ENCODE data around the gene KRTAP7-1. TPM values are rescaled to one million over a fixed set of nuclear protein-coding genes. Genes with fewer than 3 reads are reported as not detected.

KRTAP7-1 gene
- total and polyA plus RNA-seq, 9 donors, result not detected

DNA sequence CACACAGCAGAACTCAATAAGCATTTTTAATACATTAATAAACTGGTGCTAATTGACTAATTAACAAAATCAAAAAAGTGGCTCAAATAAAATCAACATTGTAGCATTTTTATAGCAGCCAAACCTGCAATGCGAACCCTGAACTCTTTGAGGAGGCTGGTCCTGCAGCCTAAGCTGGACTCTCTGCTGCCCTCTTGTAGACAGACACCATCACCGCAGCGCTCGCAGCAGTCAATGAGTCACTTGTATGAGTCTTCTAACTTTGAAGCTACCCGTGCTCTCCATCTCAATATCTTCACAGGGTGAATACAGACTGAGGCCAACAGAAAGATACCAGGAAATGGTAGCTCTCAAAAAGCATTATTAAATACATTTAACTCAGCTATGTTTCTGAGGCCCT is 9.7 kb upstream of the KRTAP7-1 start:
- intact Hi-C loops (cut with DNase I), result no loop called here
- no peaks in the 10 kb centered on the region for H3K27me3 ChIP-seq
- DNase-seq, result no peak

DNA sequence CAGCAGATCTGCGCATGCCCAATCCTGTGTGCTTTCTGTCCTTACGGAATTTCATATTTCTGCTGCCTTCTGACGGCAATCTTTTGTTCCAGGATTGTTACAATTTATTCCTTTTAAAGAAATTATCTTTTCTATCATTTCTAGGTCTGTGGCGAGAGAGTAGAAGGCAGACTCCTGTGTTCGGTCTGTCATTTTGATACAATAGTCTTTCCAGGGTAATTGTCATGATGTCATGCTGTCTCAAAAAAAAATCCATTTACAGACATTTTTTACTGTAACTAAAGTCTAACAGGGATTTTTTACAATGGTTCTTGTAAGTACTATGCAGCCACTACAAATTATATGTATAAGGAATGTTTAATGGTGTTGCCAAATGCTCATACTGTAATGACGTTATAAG is 9.0 kb upstream of the KRTAP7-1 start:
- H3K4me1 ChIP-seq (ENCODE audit: insufficient read depth), result no peaks in the 10 kb centered on the region
- no peaks in the 10 kb centered on the region for H3K9me3 ChIP-seq
- DNase-seq, result no peak
- no peak overlapping the region for H3K4me3 ChIP-seq
- no peak overlapping the region for H3K27ac ChIP-seq
- H3K27me3 ChIP-seq, result no peaks in the 10 kb centered on the region
- 89 to 93% (median 92%) methylated on average over 6 of the region's 6 CpGs for WGBS, 3 donors
- intact Hi-C loops (cut with DNase I), result no loop called here
- TF ChIP-seq POLR2A (IDR thresholded peaks at IDR 0.05) (no peak), EP300 (IDR thresholded peaks at IDR 0.05) (no peak)
- TF ChIP-seq, protein P1, sequence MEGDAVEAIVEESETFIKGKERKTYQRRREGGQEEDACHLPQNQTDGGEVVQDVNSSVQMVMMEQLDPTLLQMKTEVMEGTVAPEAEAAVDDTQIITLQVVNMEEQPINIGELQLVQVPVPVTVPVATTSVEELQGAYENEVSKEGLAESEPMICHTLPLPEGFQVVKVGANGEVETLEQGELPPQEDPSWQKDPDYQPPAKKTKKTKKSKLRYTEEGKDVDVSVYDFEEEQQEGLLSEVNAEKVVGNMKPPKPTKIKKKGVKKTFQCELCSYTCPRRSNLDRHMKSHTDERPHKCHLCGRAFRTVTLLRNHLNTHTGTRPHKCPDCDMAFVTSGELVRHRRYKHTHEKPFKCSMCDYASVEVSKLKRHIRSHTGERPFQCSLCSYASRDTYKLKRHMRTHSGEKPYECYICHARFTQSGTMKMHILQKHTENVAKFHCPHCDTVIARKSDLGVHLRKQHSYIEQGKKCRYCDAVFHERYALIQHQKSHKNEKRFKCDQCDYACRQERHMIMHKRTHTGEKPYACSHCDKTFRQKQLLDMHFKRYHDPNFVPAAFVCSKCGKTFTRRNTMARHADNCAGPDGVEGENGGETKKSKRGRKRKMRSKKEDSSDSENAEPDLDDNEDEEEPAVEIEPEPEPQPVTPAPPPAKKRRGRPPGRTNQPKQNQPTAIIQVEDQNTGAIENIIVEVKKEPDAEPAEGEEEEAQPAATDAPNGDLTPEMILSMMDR (IDR thresholded peaks at IDR 0.05), result no peak
- no peaks in the 10 kb centered on the region for H3K36me3 ChIP-seq

More for the DNA sequence above, 9.7 kb upstream of the KRTAP7-1 start:
- H3K9me3 ChIP-seq, result no peaks in the 10 kb centered on the region
- no peaks in the 10 kb centered on the region for H3K36me3 ChIP-seq
- no peak overlapping the region for H3K4me3 ChIP-seq
- no peak overlapping the region for H3K27ac ChIP-seq
- TF ChIP-seq, protein P1 (IDR thresholded peaks at IDR 0.05), result no peak
- TF ChIP-seq EP300 (IDR thresholded peaks at IDR 0.05), result no peak
- no peak for TF ChIP-seq POLR2A (IDR thresholded peaks at IDR 0.05)
- WGBS, 3 donors, result 26 to 35% (median 29%) methylated on average over 5 of the region's 5 CpGs
- no peaks in the 10 kb centered on the region for H3K4me1 ChIP-seq (ENCODE audit: insufficient read depth)

DNA sequence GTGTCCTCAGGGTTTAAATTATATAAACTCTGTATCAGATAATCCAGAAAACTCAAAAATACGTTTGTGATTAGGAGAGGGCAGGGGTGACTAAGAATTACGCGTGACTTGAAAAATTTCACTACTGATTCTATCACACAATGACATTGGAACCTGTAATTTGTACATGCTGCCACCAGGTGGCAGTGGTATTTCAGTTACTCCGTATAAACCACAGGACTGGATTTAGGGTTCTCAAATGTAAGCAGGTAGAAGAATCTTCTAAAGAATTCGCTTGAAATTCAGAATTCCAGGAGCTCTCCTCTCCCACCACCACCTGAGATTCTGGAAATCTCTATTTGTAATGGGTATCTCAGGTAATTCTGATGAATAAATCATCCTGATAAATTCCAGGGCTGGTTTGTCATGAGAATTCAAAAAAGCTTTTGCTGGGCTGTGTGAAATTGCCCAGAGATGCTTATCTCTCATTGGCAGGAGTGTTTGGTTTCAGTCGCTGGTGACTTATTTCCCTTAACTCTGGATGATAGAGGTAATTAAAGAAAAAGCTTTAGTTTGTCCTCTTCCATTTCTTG is 1.7 kb upstream of the KRTAP7-1 start:
- Histone ChIP-seq H3K27ac (no peak overlapping the region), H3K4me3 (no peak overlapping the region), H3K27me3 (no peaks in the 10 kb centered on the region), H3K9me3 (no peaks in the 10 kb centered on the region), H3K36me3 (no peaks in the 10 kb centered on the region), H3K4me1 (ENCODE audit: insufficient read depth) (no peaks in the 10 kb centered on the region)
- no peak for TF ChIP-seq POLR2A (IDR thresholded peaks at IDR 0.05)
- intact Hi-C loops (cut with DNase I), result no loop called here
- DNase-seq, result no peak
- 38 to 45% (median 38%) methylated on average over 6 of the region's 6 CpGs for WGBS, 3 donors

DNA sequence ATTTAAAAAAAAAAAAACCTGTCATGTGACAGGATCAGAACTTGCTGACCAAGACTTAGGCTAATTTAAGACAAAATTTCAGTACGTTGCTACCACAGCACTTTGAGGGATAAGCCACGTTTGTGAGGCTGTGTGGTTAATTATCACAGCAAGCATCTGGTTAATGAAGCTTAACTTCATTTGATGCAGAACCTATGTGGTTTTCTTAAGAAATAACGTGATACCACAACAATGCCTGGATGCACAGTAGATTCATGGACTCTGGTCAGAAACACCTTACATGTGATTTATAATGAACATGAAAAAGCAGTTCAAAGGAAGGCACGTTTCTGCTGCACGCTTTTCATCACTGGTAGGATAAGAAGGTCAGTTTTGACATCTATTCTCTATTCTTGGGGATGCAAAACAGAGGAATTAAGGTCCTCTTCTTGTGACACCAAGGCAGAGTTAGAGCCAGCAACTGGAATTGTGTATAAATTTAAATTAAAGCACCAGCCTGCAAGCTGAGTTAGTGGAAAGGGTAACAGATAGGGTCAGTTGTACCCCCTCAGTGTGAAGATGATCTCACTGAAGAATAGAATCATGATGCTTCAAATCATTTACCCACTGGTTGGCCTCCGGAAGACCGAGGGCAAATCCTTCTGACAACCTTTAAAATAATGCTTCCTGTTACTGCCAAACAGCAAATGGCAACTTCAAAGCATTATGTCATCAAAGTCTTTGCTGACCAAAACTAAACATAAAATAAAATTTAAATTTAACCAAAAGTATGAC is 10.5 kb downstream of the KRTAP7-1 start:
- H3K4me1 ChIP-seq (ENCODE audit: insufficient read depth), result no peaks in the 10 kb centered on the region
- H3K4me3 ChIP-seq, result no peak overlapping the region
- 50 to 72% (median 61%) methylated on average over 7 of the region's 7 CpGs for WGBS, 3 donors
- no peak overlapping the region for H3K27ac ChIP-seq
- H3K36me3 ChIP-seq, result no peaks in the 10 kb centered on the region
- H3K27me3 ChIP-seq, result no peaks in the 10 kb centered on the region
- no peak for DNase-seq
- intact Hi-C loops (cut with DNase I), result no loop called here
- no peaks in the 10 kb centered on the region for H3K9me3 ChIP-seq
- TF ChIP-seq, protein P1 (IDR thresholded peaks at IDR 0.05), result no peak
- no peak for TF ChIP-seq POLR2A (IDR thresholded peaks at IDR 0.05)
- no peak for TF ChIP-seq EP300 (IDR thresholded peaks at IDR 0.05)

DNA sequence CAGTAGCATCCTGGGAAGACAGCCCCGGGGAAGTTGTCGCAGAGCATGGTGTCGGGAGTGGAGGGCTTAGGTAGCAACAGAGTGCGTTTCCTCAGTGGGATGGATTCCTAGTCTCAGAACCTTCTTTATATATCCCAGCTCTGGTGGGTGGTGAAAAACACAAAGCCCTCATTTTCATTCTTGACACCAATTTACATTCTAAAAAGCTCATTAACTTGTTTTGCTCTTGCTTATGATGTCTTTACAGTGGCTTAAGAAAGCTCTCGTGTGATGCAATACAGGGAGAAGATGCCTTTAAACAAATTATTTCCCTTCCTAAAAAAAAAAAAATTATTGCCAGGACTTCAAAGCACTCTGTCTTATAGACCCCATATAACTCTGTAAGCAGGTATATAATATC is 16.4 kb downstream of the KRTAP7-1 start, which contains the start of gene KRTAP8-1:
Gene KRTAP8-1, minus strand, starts transcription at position 101 of the 400 bp plus-strand sequence. Its CDS starts 54 bp downstream, at position 47.
- Histone ChIP-seq H3K4me1 (ENCODE audit: insufficient read depth) (no peaks in the 10 kb centered on the region), H3K36me3 (no peaks in the 10 kb centered on the region), H3K27me3 (no peaks in the 10 kb centered on the region), H3K27ac (no peak within 1 kb of the TSS), H3K4me3 (no peak within 1 kb of the TSS), H3K9me3 (no peaks in the 10 kb centered on the region)
- intact Hi-C loops (cut with DNase I), result no loop called here
- TF ChIP-seq, protein P1 (IDR thresholded peaks at IDR 0.05), result no peak
- TF ChIP-seq EP300 (IDR thresholded peaks at IDR 0.05), result no peak
- no peak for TF ChIP-seq POLR2A (IDR thresholded peaks at IDR 0.05)
- WGBS, 3 donors, result 83 to 92% (median 91%) methylated on average over 5 of the region's 5 CpGs
- no peak for DNase-seq

All from ovary (tissue), 9 donors.